Tongue (tissue), 2 donors: ENCODE results near the gene TUBB2B. TPM values are rescaled to one million over a fixed set of nuclear protein-coding genes. Genes with fewer than 3 reads are reported as not detected.
"Not testable (repeated sequence)": the region's sequence is repeated elsewhere in the genome, so short reads cannot be mapped to it uniquely, and the experiment has no call there.

ENCODE experiments used
- DNase-seq: peaks from one replicate; pipeline ENCODE4 v3.0.0-alpha.2; 2015
- total RNA-seq: library from RNA; depleted of rRNA; stranded (reverse); fragments of >200 nt; gene quantifications from one replicate; pipeline ENCODE4 v1.2.3, GENCODE V29; 2014

Gene TUBB2B
- total RNA-seq, 1 donor from 2014 or later = 87.5 TPM

GRCh38 chr6:3209114-3210023, 18.1 kb downstream of the TUBB2B start:
- DNase-seq = peak; percentile 75

GRCh38 chr6:3208775-3209113, 18.7 kb downstream of the TUBB2B start:
- no peak for DNase-seq

- peak; percentile 70 for DNase-seq
Observed at GRCh38 chr6:3208098-3208774, 19.2 kb downstream of the TUBB2B start.

GRCh38 chr6:3206339-3207015, 21.0 kb downstream of the TUBB2B start:
- DNase-seq = no peak

- no peak for DNase-seq
Observed at GRCh38 chr6:3205913-3206312, 21.5 kb downstream of the TUBB2B start.

GRCh38 chr6:3204921-3205320, 22.5 kb downstream of the TUBB2B start:
- no peak for DNase-seq

GRCh38 chr6:3202999-3203696, 24.3 kb downstream of the TUBB2B start:
- DNase-seq = no peak

GRCh38 chr6:3201388-3201787, 26.1 kb downstream of the TUBB2B start:
- no peak for DNase-seq

GRCh38 chr6:3200682-3201081, 26.8 kb downstream of the TUBB2B start:
- no peak for DNase-seq

- DNase-seq = no peak
Observed at GRCh38 chr6:3199382-3199781, 28.1 kb downstream of the TUBB2B start.

GRCh38 chr6:3197734-3198133, 29.7 kb downstream of the TUBB2B start:
- DNase-seq = not testable (repeated sequence)

GRCh38 chr6:3196770-3197169, 30.7 kb downstream of the TUBB2B start:
- DNase-seq = no peak

- no peak for DNase-seq
Observed at GRCh38 chr6:3195695-3196497, 31.6 kb downstream of the TUBB2B start.

- no peak for DNase-seq
Observed at GRCh38 chr6:3195420-3195694, 32.1 kb downstream of the TUBB2B start.

- DNase-seq = peak; percentile 62
Observed at GRCh38 chr6:3194535-3195419, 32.7 kb downstream of the TUBB2B start.

GRCh38 chr6:3193102-3193849, 34.2 kb downstream of the TUBB2B start:
- DNase-seq = no peak

GRCh38 chr6:3190779-3191178, 36.7 kb downstream of the TUBB2B start:
- no peak for DNase-seq

GRCh38 chr6:3190056-3190455, 37.4 kb downstream of the TUBB2B start:
- DNase-seq = no peak

GRCh38 chr6:3189192-3189591, 38.3 kb downstream of the TUBB2B start:
- not testable (repeated sequence) for DNase-seq

GRCh38 chr6:3188262-3188661, 39.2 kb downstream of the TUBB2B start:
- no peak for DNase-seq
